CD8-positive, alpha-beta memory T cell (primary cell): ENCODE data around the gene PPIL3. TPM values are rescaled to one million over a fixed set of nuclear protein-coding genes. Genes with fewer than 3 reads are reported as not detected.

Experiments
- CTCF ChIA-PET: fragments of 350-600 bp; sonication (Branson Sonifier 250); formaldehyde crosslinking; loops from one replicate; lab custom pipeline; 2021; ENCODE audit warnings: antibody characterized with exemption; lab: Charles Lee
- POLR2A ChIA-PET: fragments of 350-600 bp; sonication (Branson Sonifier 250); formaldehyde crosslinking; loops from one replicate; lab custom pipeline; 2021; ENCODE audit warnings: antibody characterized with exemption; lab: Charles Lee
- DNase-seq, 5 donors: peaks; one replicate each; pipeline versions ENCODE4 v3.0.0 to v3.0.0-alpha.2; 2020 to 2022; ENCODE audit warnings: mixed read lengths in 1 of 5
- H3K27ac ChIP-seq: one replicate; pipeline ENCODE4 v1.7.0; 2013; ENCODE audit warnings: low read depth, mild to moderate bottlenecking, low read length, moderate library complexity
- H3K27me3 ChIP-seq: 2 replicates; pipeline ENCODE4 v1.7.0; 2013; ENCODE audit warnings: low read length, mild to moderate bottlenecking; ENCODE audit not compliant: insufficient read depth, poor library complexity, severe bottlenecking
- H3K36me3 ChIP-seq: 2 replicates; pipeline ENCODE4 v1.7.0; 2013; ENCODE audit warnings: mild to moderate bottlenecking, low read length, moderate library complexity; ENCODE audit not compliant: insufficient read depth
- H3K4me1 ChIP-seq: 2 replicates; pipeline ENCODE4 v1.7.0; 2013; ENCODE audit warnings: mild to moderate bottlenecking, low read length, moderate library complexity; ENCODE audit not compliant: insufficient read depth
- H3K4me3 ChIP-seq: 2 replicates; pipeline ENCODE4 v1.7.0; 2013; ENCODE audit warnings: mild to moderate bottlenecking, low read length
- H3K9me3 ChIP-seq: 2 replicates; pipeline ENCODE4 v1.7.0; 2013; ENCODE audit warnings: mild to moderate bottlenecking, low read length
- H3K27ac Mint-ChIP-seq, 8 donors: one replicate each; pipeline ENCODE4 v1.8.0; 2020 to 2021; ENCODE audit warnings: mixed read lengths in 8 of 8, mild to moderate bottlenecking in 6 of 8, inconsistent platforms in 3 of 8, moderate library complexity in 3 of 8
- H3K27me3 Mint-ChIP-seq, 2 donors: one replicate each; pipeline ENCODE4 v1.8.0; 2020 to 2021; ENCODE audit warnings: mixed read lengths in 2 of 2, mild to moderate bottlenecking in 1 of 2, moderate library complexity in 1 of 2
- H3K36me3 Mint-ChIP-seq, 3 donors: one replicate each; pipeline ENCODE4 v1.8.0; 2020 to 2021; ENCODE audit warnings: mixed read lengths in 3 of 3, inconsistent platforms in 1 of 3, mild to moderate bottlenecking in 1 of 3
- H3K4me1 Mint-ChIP-seq, 3 donors: one replicate each; pipeline ENCODE4 v1.8.0; 2020 to 2021; ENCODE audit warnings: mixed read lengths in 3 of 3, inconsistent platforms in 1 of 3, mild to moderate bottlenecking in 1 of 3
- H3K4me3 Mint-ChIP-seq, 7 donors: one replicate each; pipeline ENCODE4 v1.8.0; 2020 to 2021; ENCODE audit warnings: mixed read lengths in 7 of 7, mild to moderate bottlenecking in 6 of 7, moderate library complexity in 4 of 7, inconsistent platforms in 2 of 7
- H3K9me3 Mint-ChIP-seq, 5 donors: one replicate each; pipeline ENCODE4 v1.8.0; 2020 to 2022; ENCODE audit warnings: mixed read lengths in 5 of 5, mild to moderate bottlenecking in 3 of 5, moderate library complexity in 2 of 5, inconsistent platforms in 1 of 5
- polyA plus RNA-seq: library from polyadenylated mRNA; unstranded; fragments of 300-500 nt; fragmentation: Illumina TruSeq; gene quantifications from one replicate; pipeline ENCODE4 v1.2.3, GENCODE V29; 2021
- total RNA-seq, 2 experiments: library from RNA; stranded (reverse); gene quantifications; one replicate each; pipeline ENCODE4 v1.2.3, GENCODE V29; 2021

PPIL3 gene
- total RNA-seq (10 to 100 TPM; 24.9 to 31.0 TPM), polyA plus RNA-seq (25.2 TPM)

GRCh38 chr2:200888704-200889625 lies at the start of gene PPIL3, which contains the start of gene NIF3L1:
Gene PPIL3 (minus strand): TSS chr2:200889077. CDS start chr2:200887615, 1,462 bp downstream.
Gene NIF3L1 (plus strand): TSS chr2:200889371. CDS start chr2:200891944, 2,573 bp downstream.
- Mint-ChIP-seq H3K27ac (peak within 1 kb of the TSS; percentile 98 to 100 (median 99)), H3K4me1 (peaks cover 45 to 66% (median 66%) of the 10 kb centered on the region in 3 donors), H3K9me3 (no peaks in the 10 kb centered on the region), H3K4me3 (peak within 1 kb of the TSS; percentile 91 to 99 (median 96)), H3K36me3 (peaks cover 4 to 52% (median 11%) of the 10 kb centered on the region in 3 donors), H3K27me3 (peaks cover 0 to 8% of the 10 kb centered on the region in 2 donors)
- no peaks in the 10 kb centered on the region for H3K9me3 ChIP-seq
- peak; percentile 92 to 98 (median 95) for DNase-seq
- POLR2A ChIA-PET, result interaction anchor here (0.7 to 2.1 kb wide), 15 partner anchors 12 to 562 kb away, joined by 3 to 90 read pairs (median 5); partner anchors contain the start of genes BZW1, CASP10, CASP8 and CFLAR
- no peaks in the 10 kb centered on the region for H3K36me3 ChIP-seq
- no peaks in the 10 kb centered on the region for H3K27me3 ChIP-seq
- peak within 1 kb of the TSS; percentile 69 for H3K4me3 ChIP-seq
- CTCF ChIA-PET, result interaction anchor here (1.0 to 1.7 kb wide), 7 partner anchors 10 to 288 kb away, joined by 3 to 12 read pairs (median 5); partner anchors contain the start of gene CLK1
- peak within 1 kb of the TSS; percentile 92 for H3K27ac ChIP-seq
- H3K4me1 ChIP-seq, result peaks cover 25% of the 10 kb centered on the region

DNA sequence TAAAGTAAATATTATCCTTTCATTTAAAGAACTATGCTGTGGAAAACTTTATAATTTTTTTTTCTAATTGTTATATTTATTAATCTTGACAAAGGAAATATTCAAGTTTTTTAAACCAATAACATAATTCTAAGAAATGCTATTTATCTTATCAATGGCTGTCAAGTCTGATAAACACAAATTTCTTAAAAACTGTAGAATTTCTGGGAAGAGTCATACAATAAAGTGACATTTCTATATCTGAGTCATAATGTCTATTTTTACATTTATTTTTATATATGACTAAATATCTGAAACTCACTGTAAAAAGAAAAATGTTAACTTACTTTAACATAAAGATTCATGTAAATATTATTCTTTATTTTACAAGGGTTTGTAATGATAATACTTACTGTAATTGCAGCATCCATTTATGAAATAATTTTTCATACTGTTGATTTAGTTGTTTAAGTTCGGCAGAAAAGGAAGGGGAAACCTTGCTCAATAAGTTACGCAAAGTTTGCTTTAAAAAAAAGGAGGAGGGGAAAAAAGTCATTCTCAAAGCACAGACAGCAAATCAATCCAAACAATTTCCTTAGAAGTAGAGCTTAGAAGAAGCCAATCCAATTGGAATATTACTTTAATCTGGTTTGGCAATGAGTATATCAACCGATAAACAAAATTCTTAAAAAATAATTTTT lies 42.2 kb upstream of the PPIL3 start:
- DNase-seq, result no peak
- peaks cover 6 to 64% (median 16%) of the 10 kb centered on the region in 3 donors for H3K36me3 Mint-ChIP-seq
- H3K27ac Mint-ChIP-seq, result no peak overlapping the region
- Histone ChIP-seq H3K36me3 (peaks cover 17% of the 10 kb centered on the region), H3K27me3 (no peaks in the 10 kb centered on the region), H3K4me3 (no peak overlapping the region), H3K9me3 (no peaks in the 10 kb centered on the region), H3K27ac (no peak overlapping the region), H3K4me1 (no peaks in the 10 kb centered on the region)
- ChIA-PET CTCF (no interaction called here), POLR2A (no interaction called here)
- no peaks in the 10 kb centered on the region for H3K9me3 Mint-ChIP-seq
- no peaks in the 10 kb centered on the region for H3K4me1 Mint-ChIP-seq
- H3K27me3 Mint-ChIP-seq, result no peaks in the 10 kb centered on the region
- H3K4me3 Mint-ChIP-seq, result no peak overlapping the region

DNA sequence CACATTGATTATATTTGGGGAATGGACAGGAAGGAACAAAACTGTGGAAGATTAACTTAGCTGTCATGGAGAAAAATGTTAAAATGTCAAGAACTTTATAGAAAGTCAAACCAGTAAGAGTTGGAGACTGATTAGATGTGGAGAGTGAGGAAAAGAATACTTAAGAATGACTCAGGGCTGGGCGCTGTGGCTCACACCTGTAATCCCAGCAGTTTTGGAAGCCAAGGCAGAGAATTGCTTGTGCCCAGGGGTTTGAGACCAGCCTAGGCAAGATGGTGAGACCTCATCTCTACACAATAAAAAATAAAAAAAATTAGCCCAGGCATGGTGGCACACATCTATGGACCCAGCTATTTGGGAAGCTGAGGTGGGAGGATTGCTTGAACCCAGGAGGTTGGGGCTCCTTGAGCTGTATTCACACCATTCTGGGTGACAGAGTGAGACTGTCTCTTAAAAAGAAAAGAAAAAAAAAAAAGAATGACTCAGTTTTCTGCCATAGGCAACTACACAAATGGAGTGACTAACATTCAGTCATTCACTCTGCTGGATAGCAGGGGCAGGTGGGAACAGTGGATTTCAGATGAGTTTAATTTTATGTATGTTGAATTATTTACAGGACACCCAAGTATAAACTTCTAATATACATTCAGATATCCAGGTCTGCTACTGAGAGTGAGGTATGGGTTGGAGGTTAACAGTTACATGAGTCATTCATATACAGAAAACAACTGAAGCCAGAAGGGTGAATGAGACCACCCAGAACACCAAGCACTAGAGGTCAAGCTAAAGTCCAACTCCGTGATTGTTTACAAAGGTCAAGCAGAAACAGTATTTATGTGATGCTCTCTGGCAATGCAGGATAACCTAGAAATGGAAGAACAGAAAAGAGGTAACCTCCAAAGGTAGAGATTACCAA lies 40.7 kb upstream of the PPIL3 start:
- no peaks in the 10 kb centered on the region for H3K4me1 ChIP-seq
- Mint-ChIP-seq H3K4me1 (no peaks in the 10 kb centered on the region), H3K9me3 (no peaks in the 10 kb centered on the region), H3K27ac (peak overlapping the region in 4 of 8 donors; percentile 52 to 79 (median 69)), H3K4me3 (no peak overlapping the region), H3K36me3 (peaks cover 4 to 61% (median 18%) of the 10 kb centered on the region in 3 donors), H3K27me3 (no peaks in the 10 kb centered on the region)
- H3K4me3 ChIP-seq, result no peak overlapping the region
- H3K36me3 ChIP-seq, result peaks cover 10% of the 10 kb centered on the region
- ChIA-PET POLR2A (no interaction called here), CTCF (no interaction called here)
- H3K27me3 ChIP-seq, result no peaks in the 10 kb centered on the region
- no peak for DNase-seq
- no peak overlapping the region for H3K27ac ChIP-seq
- no peaks in the 10 kb centered on the region for H3K9me3 ChIP-seq

DNA sequence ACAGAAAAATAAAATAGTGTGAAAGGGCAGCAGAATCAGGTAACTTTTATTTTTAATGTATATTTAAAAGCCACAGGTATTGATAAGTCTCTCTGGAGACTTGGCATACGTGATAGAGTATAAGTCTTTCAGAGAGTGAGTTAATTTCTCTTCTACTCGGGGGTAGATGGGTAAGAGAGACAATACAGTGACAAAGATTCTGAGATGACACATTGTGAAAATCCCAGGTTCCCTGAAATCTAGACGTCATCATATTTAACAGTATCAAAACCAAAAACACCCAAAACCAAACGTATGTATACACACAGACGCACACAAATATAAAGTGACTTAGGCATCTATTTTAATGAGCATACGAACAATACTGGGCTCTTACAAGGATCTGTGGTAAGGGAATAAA lies 33.6 kb upstream of the PPIL3 start:
- H3K4me1 Mint-ChIP-seq, result peaks cover 0 to 5% (median 0%) of the 10 kb centered on the region in 3 donors
- ChIA-PET POLR2A (no interaction called here), CTCF (no interaction called here)
- no peak overlapping the region for H3K4me3 Mint-ChIP-seq
- peaks cover 5 to 81% (median 8%) of the 10 kb centered on the region in 3 donors for H3K36me3 Mint-ChIP-seq
- H3K27me3 Mint-ChIP-seq, result no peaks in the 10 kb centered on the region
- H3K27ac Mint-ChIP-seq, result peak overlapping the region in 6 of 8 donors; percentile 4 to 79 (median 34)
- no peaks in the 10 kb centered on the region for H3K9me3 Mint-ChIP-seq
- Histone ChIP-seq H3K4me1 (no peaks in the 10 kb centered on the region), H3K27ac (no peak overlapping the region), H3K36me3 (peaks cover 26% of the 10 kb centered on the region), H3K27me3 (no peaks in the 10 kb centered on the region), H3K9me3 (no peaks in the 10 kb centered on the region), H3K4me3 (no peak overlapping the region)
- DNase-seq, result no peak

DNA sequence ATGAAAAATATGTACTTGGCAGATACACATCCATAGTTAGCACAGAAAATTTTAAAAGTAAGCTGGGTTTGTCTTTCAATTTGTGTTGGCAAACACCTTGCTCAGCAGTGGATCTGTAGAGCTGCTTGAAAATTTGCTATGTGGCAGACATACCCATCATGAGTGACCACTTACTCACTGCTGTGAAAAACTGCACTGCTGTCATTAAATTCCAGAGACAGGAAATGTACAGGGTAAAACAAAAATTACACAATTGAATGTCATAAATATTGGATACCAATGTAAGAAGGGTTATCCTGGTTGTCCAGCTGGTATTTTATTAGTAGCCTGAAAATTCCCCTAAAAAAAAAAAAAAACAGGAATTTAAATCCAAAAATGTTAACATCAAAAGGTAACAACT lies 24.8 kb upstream of the PPIL3 start:
- CTCF ChIA-PET, result interaction anchor here (0.8 kb wide), 1 partner anchor 307 kb away, joined by 3 read pairs; no protein-coding TSS in a partner anchor

DNA sequence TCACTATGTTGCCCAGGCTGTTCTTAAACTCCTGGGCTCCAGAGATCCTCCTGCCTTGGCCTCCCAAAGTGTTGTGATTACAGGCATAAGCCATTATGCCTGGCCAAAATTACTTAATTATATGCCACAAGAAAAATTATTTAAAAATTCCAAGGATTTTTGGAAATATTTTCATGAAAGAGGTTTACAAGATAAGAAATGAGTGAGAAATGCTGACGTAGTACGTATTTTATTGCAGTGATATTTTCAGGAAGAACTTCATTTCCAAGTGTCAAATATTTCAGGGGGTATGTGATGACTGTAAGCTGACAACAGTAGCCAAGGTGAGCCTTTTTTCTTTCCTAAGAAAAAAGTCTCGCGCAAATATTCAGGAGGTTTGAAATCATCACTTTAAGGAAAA lies 21.1 kb upstream of the PPIL3 start:
- CTCF ChIA-PET, result interaction anchor here (0.6 kb wide), 1 partner anchor 20 kb away, joined by 3 read pairs; no protein-coding TSS in a partner anchor
- H3K9me3 Mint-ChIP-seq, result no peaks in the 10 kb centered on the region
- no peak overlapping the region for H3K4me3 Mint-ChIP-seq
- POLR2A ChIA-PET, result interaction anchor here (0.6 kb wide), 1 partner anchor 159 kb away, joined by 3 read pairs; no protein-coding TSS in a partner anchor
- no peaks in the 10 kb centered on the region for H3K27me3 Mint-ChIP-seq
- Histone ChIP-seq H3K4me3 (no peak overlapping the region), H3K27me3 (no peaks in the 10 kb centered on the region), H3K4me1 (no peaks in the 10 kb centered on the region), H3K9me3 (no peaks in the 10 kb centered on the region), H3K36me3 (peaks cover 29% of the 10 kb centered on the region), H3K27ac (no peak overlapping the region)
- H3K36me3 Mint-ChIP-seq, result peaks cover 3 to 65% (median 18%) of the 10 kb centered on the region in 3 donors
- no peak for DNase-seq
- peaks cover 0 to 4% (median 3%) of the 10 kb centered on the region in 3 donors for H3K4me1 Mint-ChIP-seq
- H3K27ac Mint-ChIP-seq, result peak overlapping the region in 1 of 8 donors; percentile 61

More for the DNA sequence above, 24.8 kb upstream of the PPIL3 start:
- no peak for DNase-seq
- Mint-ChIP-seq H3K27me3 (no peaks in the 10 kb centered on the region), H3K4me1 (no peaks in the 10 kb centered on the region), H3K9me3 (no peaks in the 10 kb centered on the region), H3K27ac (peak overlapping the region in 3 of 8 donors; percentile 7 to 35 (median 29)), H3K36me3 (peaks cover 3 to 76% (median 17%) of the 10 kb centered on the region in 3 donors), H3K4me3 (no peak overlapping the region)
- H3K27me3 ChIP-seq, result no peaks in the 10 kb centered on the region
- no peak overlapping the region for H3K27ac ChIP-seq
- no peak overlapping the region for H3K4me3 ChIP-seq
- peaks cover 33% of the 10 kb centered on the region for H3K36me3 ChIP-seq
- POLR2A ChIA-PET, result interaction anchor here (0.5 to 0.7 kb wide), 4 partner anchors 12 to 1787 kb away, joined by 3 to 6 read pairs (median 3); partner anchors contain the start of gene CFLAR
- no peaks in the 10 kb centered on the region for H3K4me1 ChIP-seq
- no peaks in the 10 kb centered on the region for H3K9me3 ChIP-seq
